ENCODE measurements around the gene ZNF780B.

DNA sequence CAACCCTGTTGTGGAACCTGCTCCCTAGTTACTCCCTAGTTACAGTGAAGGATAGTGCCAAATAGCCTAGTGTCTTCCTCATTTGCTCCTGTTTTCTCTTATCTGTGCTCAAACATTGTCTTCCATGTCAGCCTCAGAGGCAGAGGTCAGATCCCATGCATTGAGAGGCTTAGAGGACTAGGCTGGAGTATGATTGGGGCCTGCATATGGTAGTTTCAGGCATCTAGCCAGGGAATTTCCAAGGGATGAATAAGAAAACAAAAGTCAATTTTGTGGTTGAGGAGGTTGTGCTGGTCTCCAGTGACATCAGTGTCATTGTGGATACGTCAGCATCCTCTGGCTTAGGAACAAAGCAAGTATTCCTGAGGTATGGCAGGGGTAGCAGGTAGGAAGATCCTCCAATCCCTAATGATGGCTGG, 49.7 kb downstream of the ZNF780B start:
- TF ChIP-seq, protein P1, sequence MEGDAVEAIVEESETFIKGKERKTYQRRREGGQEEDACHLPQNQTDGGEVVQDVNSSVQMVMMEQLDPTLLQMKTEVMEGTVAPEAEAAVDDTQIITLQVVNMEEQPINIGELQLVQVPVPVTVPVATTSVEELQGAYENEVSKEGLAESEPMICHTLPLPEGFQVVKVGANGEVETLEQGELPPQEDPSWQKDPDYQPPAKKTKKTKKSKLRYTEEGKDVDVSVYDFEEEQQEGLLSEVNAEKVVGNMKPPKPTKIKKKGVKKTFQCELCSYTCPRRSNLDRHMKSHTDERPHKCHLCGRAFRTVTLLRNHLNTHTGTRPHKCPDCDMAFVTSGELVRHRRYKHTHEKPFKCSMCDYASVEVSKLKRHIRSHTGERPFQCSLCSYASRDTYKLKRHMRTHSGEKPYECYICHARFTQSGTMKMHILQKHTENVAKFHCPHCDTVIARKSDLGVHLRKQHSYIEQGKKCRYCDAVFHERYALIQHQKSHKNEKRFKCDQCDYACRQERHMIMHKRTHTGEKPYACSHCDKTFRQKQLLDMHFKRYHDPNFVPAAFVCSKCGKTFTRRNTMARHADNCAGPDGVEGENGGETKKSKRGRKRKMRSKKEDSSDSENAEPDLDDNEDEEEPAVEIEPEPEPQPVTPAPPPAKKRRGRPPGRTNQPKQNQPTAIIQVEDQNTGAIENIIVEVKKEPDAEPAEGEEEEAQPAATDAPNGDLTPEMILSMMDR (IDR thresholded peaks at IDR 0.05), result no peak
- TF ChIP-seq EP300 (IDR thresholded peaks at IDR 0.05) (no peak), POLR2AphosphoS5 (IDR thresholded peaks at IDR 0.05) (no peak), POLR2A (IDR thresholded peaks at IDR 0.05) (no peak)
